GM12891 (cell line): Measurements from ENCODE around the gene NR5A1.

Experiments
- DNase-seq: peaks from one replicate; pipeline ENCODE4 v3.0.0; 2011; ENCODE audit warnings: low spot score; ENCODE audit not compliant: insufficient read length
- FAIRE-seq: peaks from 2 replicates; lab custom pipeline; 2011; peaks lifted over from hg19 to GRCh38; lab: Jason Lieb, UNC
- PAX5 ChIP-seq: IDR thresholded peaks from 2 replicates; pipeline ENCODE4 v1.6.1; 2011; ENCODE audit warnings: low read length, moderate library complexity, mild to moderate bottlenecking; ENCODE audit not compliant: insufficient read depth, severe bottlenecking
- POLR2A ChIP-seq: IDR thresholded peaks from 2 replicates; pipeline ENCODE4 v1.6.1; 2011; ENCODE audit warnings: low read depth, low read length, control low read depth
- POLR2AphosphoS5 ChIP-seq: IDR thresholded peaks from 2 replicates; pipeline ENCODE4 v1.6.1; 2011; ENCODE audit warnings: low read depth, low read length, control low read depth
- POU2F2 ChIP-seq: IDR thresholded peaks from 2 replicates; pipeline ENCODE4 v1.6.1; 2011; ENCODE audit warnings: low read depth, mild to moderate bottlenecking, control low read depth, low read length, moderate library complexity
- SPI1 ChIP-seq: IDR thresholded peaks from 2 replicates; pipeline ENCODE4 v1.6.1; 2011; ENCODE audit warnings: low read depth, low read length, control low read depth
- TAF1 ChIP-seq: IDR thresholded peaks from 2 replicates; pipeline ENCODE4 v1.6.1; 2011; ENCODE audit warnings: low read depth, low read length, control low read depth

Gene NR5A1

DNA sequence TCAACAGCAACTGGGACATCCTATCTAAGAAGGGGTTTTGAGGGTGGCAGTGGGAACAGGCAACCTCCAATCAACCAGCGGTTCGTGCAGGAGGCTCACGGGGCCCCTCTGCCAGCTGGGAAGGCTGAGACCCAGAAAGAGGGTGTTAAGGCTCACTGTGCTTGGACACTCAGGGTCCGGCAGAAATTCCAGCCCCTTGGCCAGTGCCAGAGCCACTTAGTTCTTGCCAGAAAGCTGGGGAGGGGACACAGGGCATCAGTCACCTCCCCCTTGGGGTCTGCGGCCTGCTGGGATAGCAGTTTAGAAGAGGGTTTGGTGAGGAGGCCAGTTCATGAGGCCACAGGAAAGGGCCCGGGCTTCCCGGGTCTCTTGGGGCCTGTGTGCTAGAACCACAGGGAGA, 36.5 kb downstream of the NR5A1 start:
- TF ChIP-seq POLR2A (no peak), POU2F2 (no peak), PAX5 (no peak), TAF1 (no peak), SPI1 (no peak), POLR2AphosphoS5 (no peak)
- FAIRE-seq (no peak), DNase-seq (no peak)

GRCh38 chr9:124470306-124470705, 36.9 kb downstream of the NR5A1 start:
- TF ChIP-seq POU2F2 (no peak), POLR2AphosphoS5 (no peak), PAX5 (no peak), POLR2A (no peak), TAF1 (no peak), SPI1 (no peak)
- DNase-seq = no peak
- FAIRE-seq = no peak

GRCh38 chr9:124469011-124469832, 38.0 kb downstream of the NR5A1 start:
- FAIRE-seq (peak; percentile 78), DNase-seq (no peak)
- TF ChIP-seq POLR2A (no peak), TAF1 (no peak), POU2F2 (no peak), SPI1 (no peak), PAX5 (no peak), POLR2AphosphoS5 (no peak)

DNA sequence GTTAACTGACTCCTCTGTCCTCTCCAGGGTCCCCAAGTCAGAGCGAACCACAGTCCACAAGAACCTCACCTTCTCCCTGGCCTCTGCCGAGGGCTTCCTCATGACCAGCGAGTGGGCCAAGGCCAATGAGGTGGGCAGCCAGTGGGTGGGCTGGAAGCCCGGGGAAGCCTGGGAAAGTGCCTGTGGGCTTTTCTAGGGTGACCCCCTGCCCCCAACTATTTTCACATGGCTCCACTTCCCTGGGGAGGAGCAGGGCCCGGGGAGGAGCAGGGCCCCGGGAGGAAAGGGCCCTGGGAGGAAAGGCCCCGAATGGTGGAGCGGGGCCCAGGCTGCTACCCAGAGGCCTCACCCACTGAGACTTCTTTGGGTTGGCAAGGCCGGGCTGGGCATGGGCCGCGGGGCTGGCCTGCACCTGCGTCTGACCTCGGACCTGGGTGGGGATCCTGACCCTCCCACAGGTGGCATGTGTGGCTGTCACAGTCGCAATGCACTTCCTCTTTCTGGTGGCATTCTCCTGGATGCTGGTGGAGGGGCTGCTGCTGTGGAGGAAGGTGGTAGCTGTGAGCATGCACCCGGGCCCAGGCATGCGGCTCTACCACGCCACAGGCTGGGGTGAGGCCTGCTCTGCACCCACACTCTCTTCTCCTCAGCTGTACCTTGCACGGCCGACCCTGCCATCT, 39.0 kb downstream of the NR5A1 start:
- no peak for DNase-seq
- no peak for TF ChIP-seq POLR2AphosphoS5
- TF ChIP-seq SPI1 = peak; percentile 78
- TF ChIP-seq POLR2A = no peak
- TF ChIP-seq TAF1 = no peak
- FAIRE-seq = no peak

DNA sequence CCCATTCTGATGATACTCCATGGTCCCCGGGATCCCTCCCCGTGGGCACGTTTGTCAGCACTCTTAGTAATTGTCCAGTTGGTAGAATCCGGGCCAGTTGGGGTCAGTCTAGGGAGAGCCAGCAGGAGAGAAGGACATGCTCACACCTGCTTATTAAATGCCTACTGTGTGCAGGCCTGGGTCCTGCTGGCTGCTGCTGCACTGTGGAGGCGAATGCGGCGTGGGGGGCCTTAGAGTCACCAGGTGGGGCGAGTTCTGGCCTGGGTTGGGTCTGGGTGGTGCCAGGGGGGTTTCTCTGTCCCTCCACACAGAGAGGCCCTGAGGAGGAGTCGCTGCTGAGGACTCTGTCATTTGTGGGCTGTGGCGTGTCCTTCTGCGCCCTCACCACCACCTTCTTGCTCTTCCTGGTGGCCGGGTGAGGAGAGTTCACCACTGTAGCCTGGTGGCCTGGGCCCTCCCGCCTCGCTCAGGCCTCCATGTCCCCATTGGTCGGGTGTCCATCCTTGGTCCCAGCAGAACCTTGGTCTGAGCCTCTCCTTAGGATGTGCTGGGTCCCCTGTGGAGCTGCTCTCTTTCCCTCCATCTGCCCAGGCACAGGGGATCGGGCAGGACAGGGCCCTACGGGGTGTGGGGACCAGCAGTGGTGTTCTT, 39.7 kb downstream of the NR5A1 start:
- TF ChIP-seq POLR2AphosphoS5 (no peak), SPI1 (no peak)
- FAIRE-seq (no peak), DNase-seq (no peak)

DNA sequence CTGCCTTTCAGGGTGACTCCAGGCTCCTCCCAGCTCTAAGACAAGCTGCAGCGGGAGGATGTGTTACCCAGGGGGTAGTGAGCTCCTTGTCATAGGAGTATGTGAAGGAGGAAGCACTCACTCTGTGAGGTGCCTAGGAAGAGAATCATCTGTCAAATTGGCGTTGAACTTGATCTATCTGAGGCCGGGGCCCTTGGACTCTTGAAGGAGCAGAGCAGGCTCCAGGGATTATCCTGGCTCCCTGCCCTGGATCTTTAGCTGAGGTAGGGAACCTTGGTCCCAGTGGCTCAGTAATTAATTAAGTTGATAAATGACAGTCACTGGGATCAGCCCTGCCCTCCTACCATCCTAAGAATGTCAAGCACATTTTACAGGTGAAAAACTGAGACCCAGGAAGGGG, 41.5 kb downstream of the NR5A1 start:
- TF ChIP-seq SPI1 = no peak
- TF ChIP-seq TAF1 = no peak
- no peak for TF ChIP-seq POLR2AphosphoS5
- FAIRE-seq = no peak
- DNase-seq = no peak

DNA sequence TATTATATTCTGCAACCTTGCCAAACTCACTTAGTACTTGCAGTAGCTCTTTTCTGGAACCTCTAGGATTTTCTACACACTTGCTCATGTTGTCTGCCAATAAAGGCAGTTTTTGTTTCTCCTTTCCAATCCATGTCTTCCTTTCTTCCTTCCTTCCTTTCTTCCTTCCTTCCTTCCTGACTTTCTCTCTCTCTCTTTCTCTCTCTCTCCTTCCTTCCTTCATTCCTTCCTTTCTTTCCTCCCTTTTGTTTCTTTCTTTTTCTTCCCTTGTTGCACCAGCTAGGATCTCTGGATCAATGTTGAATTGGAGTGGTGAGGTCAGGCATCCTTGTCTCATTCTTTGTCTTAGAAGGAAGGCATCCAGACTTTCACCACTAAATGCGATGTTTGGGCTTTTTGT, 44.5 kb downstream of the NR5A1 start:
- DNase-seq (no peak), FAIRE-seq (no peak)
- TF ChIP-seq TAF1 = no peak
- no peak for TF ChIP-seq SPI1
- no peak for TF ChIP-seq POU2F2
- no peak for TF ChIP-seq PAX5
- TF ChIP-seq POLR2AphosphoS5 = no peak
- TF ChIP-seq POLR2A = no peak

- FAIRE-seq = no peak
- TF ChIP-seq POU2F2 (no peak), PAX5 (no peak), POLR2A (no peak), POLR2AphosphoS5 (no peak), TAF1 (no peak), SPI1 (no peak)
- peak; percentile 1 for DNase-seq
Measured at GRCh38 chr9:124458441-124458840, 48.8 kb downstream of the NR5A1 start.

GRCh38 chr9:124457887-124458431, 49.2 kb downstream of the NR5A1 start:
- FAIRE-seq = no peak
- no peak for DNase-seq
- TF ChIP-seq PAX5 (no peak), TAF1 (no peak), POLR2AphosphoS5 (no peak), POLR2A (no peak), SPI1 (no peak), POU2F2 (no peak)
